GM18907 (cell line): ENCODE data around the gene CCR5AS.

ENCODE experiments used
- ATAC-seq: cut with Tn5 transposase; IDR thresholded peaks from one replicate; pipeline ENCODE4 v1.9.1; 2021; ENCODE audit warnings: mild to moderate bottlenecking, moderate library complexity; ENCODE audit not compliant: unreplicated experiment

CCR5AS gene

GRCh38 chr3:46383211-46383950, 23.5 kb downstream of the CCR5AS start:
- ATAC-seq = no peak

GRCh38 chr3:46381625-46382024, 25.2 kb downstream of the CCR5AS start:
- no peak for ATAC-seq

GRCh38 chr3:46380471-46381221, 26.2 kb downstream of the CCR5AS start:
- no peak for ATAC-seq

- no peak for ATAC-seq
Observed at GRCh38 chr3:46378426-46378942, 28.4 kb downstream of the CCR5AS start.

- no peak for ATAC-seq
Observed at GRCh38 chr3:46375814-46376213, 31.1 kb downstream of the CCR5AS start.

- no peak for ATAC-seq
Observed at GRCh38 chr3:46375218-46375617, 31.6 kb downstream of the CCR5AS start.

GRCh38 chr3:46374755-46375154, 32.1 kb downstream of the CCR5AS start:
- ATAC-seq = no peak

- no peak for ATAC-seq
Observed at GRCh38 chr3:46372492-46373359, 34.1 kb downstream of the CCR5AS start.

GRCh38 chr3:46371519-46372340, 35.1 kb downstream of the CCR5AS start:
- no peak for ATAC-seq

- ATAC-seq = no peak
Observed at GRCh38 chr3:46370839-46371518, 35.9 kb downstream of the CCR5AS start, which contains the start of gene CCR5. CCR5 (plus strand) TSS chr3:46370946; CDS start chr3:46372903, 1,957 bp downstream.

- ATAC-seq = peak; percentile 62
Observed at GRCh38 chr3:46369675-46370132, 37.2 kb downstream of the CCR5AS start.

- no peak for ATAC-seq
Observed at GRCh38 chr3:46369151-46369550, 37.7 kb downstream of the CCR5AS start.

GRCh38 chr3:46368569-46368968, 38.3 kb downstream of the CCR5AS start:
- ATAC-seq = no peak

GRCh38 chr3:46367811-46368210, 39.1 kb downstream of the CCR5AS start:
- no peak for ATAC-seq

GRCh38 chr3:46365737-46366524, 40.9 kb downstream of the CCR5AS start:
- no peak for ATAC-seq

- no peak for ATAC-seq
Observed at GRCh38 chr3:46365041-46365440, 41.8 kb downstream of the CCR5AS start.

- no peak for ATAC-seq
Observed at GRCh38 chr3:46361408-46362283, 45.2 kb downstream of the CCR5AS start.

GRCh38 chr3:46360907-46361306, 46.0 kb downstream of the CCR5AS start:
- no peak for ATAC-seq
